Stimulated activated CD8-positive, alpha-beta memory T cell treated with anti-CD3 and anti-CD28 coated beads, Interleukin-15, amount 100 ng/mL, for 4 hours (primary cell): ENCODE measurements around the gene PIBF1.
"Not testable (repeated sequence)": the region's sequence is repeated elsewhere in the genome, so short reads cannot be mapped to it uniquely, and the experiment has no call there.

ENCODE experiments used
- DNase-seq, 2 donors: peaks; one replicate each; pipeline ENCODE4 v3.0.0-alpha.2; 2020; ENCODE audit warnings: low read depth in 2 of 2

The PIBF1 gene, protein sequence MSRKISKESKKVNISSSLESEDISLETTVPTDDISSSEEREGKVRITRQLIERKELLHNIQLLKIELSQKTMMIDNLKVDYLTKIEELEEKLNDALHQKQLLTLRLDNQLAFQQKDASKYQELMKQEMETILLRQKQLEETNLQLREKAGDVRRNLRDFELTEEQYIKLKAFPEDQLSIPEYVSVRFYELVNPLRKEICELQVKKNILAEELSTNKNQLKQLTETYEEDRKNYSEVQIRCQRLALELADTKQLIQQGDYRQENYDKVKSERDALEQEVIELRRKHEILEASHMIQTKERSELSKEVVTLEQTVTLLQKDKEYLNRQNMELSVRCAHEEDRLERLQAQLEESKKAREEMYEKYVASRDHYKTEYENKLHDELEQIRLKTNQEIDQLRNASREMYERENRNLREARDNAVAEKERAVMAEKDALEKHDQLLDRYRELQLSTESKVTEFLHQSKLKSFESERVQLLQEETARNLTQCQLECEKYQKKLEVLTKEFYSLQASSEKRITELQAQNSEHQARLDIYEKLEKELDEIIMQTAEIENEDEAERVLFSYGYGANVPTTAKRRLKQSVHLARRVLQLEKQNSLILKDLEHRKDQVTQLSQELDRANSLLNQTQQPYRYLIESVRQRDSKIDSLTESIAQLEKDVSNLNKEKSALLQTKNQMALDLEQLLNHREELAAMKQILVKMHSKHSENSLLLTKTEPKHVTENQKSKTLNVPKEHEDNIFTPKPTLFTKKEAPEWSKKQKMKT

DNA sequence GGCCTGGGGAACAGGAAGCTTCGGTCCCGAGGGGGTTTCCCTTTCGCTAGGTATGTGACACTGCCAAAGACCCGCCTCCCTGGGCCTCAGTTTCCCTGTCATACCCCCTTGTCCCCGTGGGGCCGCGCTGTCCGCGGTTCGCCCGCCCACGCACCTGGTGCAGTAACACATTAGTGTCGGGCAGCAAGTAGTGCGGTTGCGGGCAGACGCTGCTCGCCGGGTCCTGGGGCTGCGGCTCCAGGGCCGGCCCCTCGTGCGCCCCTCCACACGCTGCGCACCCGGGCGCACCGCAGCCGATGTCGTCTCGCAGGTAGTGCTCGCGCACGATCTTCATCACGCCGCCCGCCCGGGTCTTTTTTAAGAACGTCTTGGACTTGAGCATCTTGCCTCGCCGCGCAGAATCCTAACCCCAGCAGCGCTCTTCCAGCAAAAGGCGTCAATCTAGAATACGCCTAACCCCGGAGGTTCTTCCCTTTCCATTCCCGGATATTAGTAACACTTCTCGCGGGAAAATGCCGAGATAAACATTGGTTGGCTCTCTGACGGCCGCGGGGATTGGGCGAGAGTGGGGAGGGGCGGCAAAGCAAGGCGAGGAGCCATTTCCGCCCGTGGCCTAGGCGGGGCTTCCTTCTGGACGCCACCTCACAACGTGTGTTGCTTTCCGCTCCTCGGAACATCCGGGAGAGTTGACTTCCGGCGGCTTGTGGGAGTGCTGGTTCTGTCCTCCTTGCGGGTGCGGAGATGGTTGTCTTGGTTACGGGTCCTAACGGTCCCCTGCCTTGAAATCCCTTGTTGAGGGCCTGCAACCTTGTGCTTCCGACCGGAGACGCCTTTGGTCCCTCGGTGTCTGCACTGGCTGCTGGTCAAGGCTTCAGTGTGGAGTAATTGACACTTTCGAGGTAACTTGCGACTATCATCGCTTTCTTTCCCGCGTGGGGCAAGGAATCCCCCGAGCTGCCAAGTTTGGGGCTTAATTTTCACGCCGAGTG lies at the start of gene PIBF1, which contains the start of gene DIS3:
Gene PIBF1, plus strand, starts transcription at position 683 of the 989 bp plus-strand sequence. CDS start 1,337 bp downstream, outside the sequence.
Gene DIS3, minus strand, starts transcription at position 450 of the 989 bp plus-strand sequence. Its CDS starts 68 bp downstream, at position 382.
- DNase-seq: peak; percentile 93 to 94

DNA sequence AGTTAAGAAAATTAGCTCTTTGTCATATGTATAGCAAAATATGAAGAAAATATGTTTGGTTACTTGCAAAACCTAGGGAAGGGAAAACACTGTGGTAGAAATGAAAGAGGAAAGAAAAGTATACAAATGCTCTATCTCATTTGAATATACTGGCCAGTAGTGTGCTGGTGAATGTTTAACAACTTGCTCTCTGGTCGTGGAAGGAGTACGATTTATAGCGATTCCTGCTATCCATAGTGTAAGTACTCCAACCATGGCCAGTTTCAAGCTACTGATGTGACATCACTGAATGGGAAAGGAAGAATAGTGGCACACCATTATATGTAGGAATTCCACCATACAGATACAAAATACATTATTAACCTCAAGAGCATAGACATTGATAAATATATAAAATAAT lies 44.9 kb upstream of the PIBF1 start:
- DNase-seq: no peak

DNA sequence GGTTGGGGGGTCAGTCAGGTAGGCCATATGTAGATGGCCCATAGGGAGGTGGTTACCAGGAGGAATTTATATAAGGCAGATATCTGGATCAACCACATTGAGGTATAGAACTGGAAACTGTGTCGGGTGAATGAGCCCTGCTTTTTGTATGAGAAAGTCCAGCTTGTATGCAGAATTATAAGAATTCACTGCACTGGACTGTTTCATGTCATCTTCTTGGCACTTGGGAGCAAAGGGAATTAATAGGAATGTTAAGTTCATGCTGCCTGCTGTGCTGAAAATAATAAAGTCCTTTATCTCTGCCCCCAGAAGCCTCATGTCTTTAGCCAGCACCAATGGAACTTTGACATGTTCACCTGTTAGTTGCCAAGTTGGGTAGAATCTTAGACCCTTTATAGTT lies 41.9 kb upstream of the PIBF1 start:
- DNase-seq: no peak

DNA sequence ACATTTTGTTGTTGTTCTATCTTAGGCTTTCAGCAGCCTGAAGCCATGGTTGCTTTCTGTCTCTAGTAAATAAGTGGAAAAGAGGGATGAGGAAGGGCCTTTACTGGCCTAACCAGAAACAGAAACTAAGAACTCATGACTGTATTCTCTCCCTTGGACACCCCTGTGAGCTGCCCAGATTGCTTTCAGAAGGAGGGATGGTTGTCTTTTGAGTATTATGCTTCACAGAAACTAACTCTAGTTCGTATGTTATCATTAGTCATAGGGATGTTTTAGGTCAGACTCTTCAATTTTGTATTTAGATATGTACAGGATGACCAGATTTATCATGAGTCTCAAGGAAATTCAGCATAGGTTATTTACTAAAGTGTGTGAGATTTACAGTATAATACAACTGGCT lies 36.7 kb upstream of the PIBF1 start:
- no peak for DNase-seq

DNA sequence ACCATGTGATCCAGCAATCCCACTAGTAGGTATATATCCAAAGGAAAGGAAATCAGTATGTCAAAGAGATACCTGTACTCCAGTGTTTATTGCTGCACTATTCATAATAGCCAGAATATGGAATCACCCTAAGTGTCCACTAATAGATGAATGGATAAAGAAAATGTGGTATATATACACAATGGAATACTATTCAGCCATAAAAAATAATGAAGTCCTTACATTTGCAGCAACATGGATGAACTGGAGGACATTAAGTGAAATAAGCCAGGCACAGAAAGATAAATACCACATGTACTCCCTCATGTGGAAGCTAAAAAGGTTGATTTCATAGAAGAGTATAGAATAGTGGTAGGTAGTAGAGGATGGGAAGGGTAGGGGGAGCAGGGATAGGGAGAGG lies 30.7 kb upstream of the PIBF1 start:
- DNase-seq: no peak

DNA sequence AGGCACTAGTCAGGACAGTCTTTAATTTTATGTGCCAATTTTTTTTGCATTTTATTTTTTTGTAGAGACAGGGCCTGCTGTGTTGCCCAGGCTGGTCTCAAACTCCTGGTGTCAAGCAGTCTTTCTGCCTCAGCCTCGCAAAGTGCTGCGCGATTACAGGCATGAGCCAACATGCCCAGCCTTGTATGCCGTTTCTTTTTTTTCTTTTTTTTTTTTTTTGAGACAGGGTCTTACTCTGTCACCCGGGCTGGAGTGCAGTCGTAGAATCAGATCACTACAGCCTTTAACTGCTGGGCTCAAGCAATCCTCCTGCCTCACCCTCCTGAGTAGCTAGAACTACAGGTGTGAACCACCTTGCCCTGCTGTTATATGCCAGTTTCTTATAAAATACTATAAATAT lies 27.8 kb upstream of the PIBF1 start:
- no peak for DNase-seq

DNA sequence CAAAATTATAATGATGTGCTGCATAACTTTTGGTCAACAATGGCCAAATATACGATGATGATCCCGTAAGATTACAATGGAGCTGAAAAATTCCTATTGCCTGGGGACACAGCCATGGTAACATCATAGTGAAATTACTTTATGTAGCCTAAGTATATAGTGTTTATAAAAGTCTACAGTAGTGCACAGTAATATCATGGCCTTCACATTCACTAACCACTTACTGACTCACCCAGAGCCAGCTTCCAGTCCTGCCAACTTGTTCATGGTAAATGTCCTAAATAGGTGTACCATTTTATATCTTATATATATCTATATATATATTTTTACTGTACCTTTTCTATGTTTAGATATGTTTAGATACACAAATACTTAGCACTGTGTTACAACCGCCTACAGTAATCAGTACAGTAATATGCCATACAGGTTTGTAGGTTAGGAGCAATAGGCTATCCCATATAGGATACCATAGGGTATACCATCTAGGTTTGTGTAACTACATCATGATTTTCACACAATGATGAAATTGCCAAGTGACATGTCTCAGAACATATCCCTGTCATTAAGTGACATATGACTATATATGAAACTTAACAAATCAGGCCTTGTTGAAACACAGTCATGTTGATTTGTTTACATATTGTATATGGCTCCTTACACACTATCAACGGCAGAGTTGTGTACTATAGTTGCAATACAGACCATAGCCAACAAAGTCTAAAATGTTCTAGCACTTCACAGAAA lies 24.0 kb upstream of the PIBF1 start:
- no peak for DNase-seq

DNA sequence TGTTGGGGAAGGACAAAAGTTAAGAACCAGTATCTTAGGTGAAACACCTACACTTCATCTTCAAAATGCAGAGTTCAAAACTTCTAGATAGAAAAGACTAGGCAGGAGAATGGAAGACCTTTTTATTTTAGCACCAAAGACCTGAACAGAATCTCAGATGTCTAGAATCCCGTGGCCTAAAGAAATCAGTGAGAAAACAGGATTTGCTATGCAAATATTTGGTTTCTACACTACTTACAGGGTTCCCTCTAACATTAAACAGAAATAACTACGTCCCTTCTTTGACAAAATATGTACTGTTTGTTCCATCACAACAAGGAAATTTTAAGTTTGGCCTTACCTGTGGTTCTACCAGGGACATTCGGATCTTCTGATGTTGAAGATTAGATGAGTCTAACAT lies 21.7 kb upstream of the PIBF1 start:
- no peak for DNase-seq

DNA sequence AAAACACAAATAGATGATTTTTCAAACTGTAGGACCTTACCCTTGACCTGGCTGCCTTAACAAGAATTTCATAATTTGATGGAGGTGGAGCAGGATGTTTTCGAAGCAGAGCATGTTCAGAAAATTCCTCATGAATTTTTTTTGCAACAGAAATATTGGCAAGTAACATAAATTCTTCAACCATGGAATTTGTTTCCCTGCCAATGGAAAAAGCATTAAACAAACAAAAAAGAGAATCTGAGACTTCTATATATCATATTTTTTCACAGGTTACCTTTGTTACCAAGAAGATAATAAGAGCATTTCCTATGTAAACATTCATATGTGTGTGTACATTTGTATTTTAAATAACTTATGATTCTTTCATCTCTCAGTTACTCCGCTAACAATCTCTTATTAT lies 18.5 kb upstream of the PIBF1 start:
- DNase-seq: no peak

DNA sequence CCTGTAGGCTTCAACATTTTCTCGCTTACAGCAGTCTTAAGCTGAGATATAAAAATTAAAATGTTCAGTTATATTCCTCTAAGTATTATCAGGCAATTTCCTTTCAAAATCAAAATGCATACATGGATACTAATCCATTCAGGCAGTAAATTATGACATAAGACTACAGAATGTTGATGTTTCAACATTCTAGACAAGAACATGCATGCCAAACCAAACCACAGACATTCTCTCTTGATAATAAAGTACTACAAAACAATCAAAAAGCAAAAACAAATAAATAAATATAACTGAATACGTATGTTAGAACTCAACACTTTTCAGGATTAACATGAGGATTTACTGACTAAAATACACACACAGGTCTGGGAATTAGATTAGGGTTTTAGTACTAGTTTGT lies 7.9 kb upstream of the PIBF1 start:
- DNase-seq: no peak

DNA sequence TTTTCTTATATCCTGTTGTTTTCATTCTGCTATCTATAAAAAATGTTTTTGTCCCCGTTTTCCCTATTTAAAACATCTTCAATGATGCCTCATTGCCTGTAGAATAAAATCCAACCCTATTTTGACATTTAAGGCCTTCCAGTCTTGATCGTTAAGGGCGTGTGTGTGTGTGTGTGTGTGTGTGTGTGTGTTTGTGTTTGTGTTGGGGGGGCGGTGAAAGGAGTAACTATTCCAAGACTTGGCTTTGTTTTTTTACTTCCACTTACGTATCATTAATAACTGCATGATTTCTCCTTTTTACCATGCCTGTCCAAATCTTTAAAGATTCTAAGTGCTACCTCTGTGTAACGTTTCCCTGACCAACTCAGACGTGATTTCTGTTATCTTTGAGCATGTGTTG lies 784 bp downstream of the PIBF1 start:
- no peak for DNase-seq

DNA sequence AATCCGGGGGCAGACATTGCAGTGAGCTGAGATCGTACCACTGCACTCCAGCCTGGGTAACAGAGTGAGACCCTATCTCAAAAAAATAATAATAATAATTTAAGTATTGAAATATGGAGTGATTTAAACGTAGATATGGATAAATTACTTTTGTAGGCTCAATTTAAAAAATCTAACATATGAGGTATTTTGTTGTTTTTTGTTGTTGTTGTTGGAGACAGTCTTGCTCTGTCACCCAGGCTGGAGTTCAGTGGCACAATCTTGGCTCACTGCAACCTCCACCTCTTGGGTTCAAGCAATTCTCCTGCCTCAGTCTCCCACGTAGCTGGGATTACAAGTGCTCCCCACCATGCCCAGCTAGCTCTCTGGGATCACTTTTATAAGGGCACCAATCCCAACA lies 2.7 kb downstream of the PIBF1 start:
- DNase-seq: not testable (repeated sequence)

- no peak for DNase-seq
Observed at GRCh38 chr13:72788831-72789230, 6.9 kb downstream of the PIBF1 start.

DNA sequence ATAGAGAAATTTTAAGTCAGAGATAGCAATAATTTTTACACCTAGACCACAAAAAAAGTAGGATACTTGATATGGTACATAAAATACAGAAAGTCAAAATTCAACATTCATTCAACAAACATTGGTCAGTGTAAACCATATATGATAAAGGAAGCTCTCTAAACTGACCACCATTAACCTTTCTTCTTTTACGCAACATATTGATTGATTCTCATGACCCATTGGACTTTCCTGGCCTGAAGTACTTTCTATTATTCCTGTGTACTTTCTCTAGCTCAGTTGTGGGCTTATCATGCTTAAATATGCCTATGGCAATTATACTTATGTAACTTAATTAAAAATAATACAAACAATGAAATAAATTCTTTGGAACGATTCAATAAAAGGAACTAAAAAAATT lies 10.7 kb downstream of the PIBF1 start:
- DNase-seq: no peak

GRCh38 chr13:72798817-72799216 lies 16.9 kb downstream of the PIBF1 start:
- DNase-seq: no peak

DNA sequence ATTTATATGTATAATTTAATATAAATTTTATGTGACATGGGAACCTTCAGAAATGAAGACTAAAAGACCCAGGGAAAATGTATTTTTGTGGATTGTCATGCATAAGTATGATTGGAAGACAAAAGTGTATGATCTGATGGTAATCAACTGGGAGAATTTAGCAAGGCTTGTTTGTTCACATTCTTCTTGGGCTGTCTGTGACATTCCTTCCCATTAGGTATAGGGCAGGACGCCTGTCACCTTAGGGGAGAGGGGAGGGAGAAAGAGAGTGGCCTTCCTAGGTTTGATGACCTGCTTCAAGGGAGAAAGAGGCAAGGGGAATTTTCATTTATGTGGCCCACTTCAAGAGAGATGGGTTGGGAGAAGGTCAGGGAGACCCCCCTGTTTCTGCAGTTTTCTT lies 22.4 kb downstream of the PIBF1 start:
- no peak for DNase-seq

- DNase-seq: no peak
Observed at GRCh38 chr13:72805676-72806346, 23.9 kb downstream of the PIBF1 start.

DNA sequence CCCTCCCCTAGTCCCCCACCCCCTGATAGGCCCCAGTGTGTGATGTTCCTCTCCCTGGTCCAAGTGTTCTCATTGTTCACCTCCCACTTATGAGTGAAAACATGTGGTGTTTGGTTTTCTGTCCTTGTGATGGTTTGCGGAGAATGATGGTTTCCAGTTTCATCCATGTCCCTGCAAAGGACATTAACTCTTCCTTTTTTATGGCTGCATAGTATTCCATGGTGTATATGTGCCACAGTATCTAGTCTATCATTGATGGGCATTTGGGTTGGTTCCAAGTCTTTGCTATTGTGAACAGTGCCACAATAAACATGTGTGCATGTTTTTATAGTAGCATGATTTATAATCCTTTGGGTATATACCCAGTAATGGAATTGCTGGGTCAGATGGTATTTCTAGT lies 24.6 kb downstream of the PIBF1 start:
- DNase-seq: not testable (repeated sequence)

DNA sequence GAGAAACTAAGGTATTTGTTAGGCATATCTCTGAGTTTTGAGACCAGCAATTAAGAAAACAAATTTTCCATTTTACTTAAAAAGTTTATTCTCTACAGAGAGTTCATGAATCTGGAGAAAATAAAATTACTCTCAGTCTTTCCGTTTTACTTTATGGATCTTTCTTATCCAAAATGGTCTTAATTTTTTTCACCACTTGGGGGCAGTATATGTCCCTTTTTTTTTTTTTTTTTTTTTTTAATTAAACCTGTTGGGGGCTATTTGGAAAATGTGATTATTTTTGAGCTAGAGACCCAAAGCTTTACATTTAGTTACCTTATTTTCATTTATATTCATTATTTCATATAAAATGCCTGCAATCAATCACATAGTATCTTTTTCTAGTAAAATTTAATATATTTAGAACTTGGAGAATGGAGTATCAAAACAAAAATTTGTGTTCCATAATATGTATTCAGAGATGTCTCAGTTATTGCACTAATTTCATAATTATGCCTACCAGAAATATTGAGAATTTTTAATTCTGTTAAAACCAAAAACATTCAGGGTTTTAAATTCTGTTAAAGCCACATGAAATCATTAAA lies 27.1 kb downstream of the PIBF1 start:
- no peak for DNase-seq
